GM21528 (cell line): ENCODE data around the gene CABP4.

Source experiments
- ATAC-seq: cut with Tn5 transposase; IDR thresholded peaks from one replicate; pipeline ENCODE4 v1.9.1; 2021; ENCODE audit warnings: mild to moderate bottlenecking, moderate library complexity; ENCODE audit not compliant: unreplicated experiment, low FRiP score

The CABP4 gene

GRCh38 chr11:67492801-67493547 is 37.8 kb downstream of the CABP4 start:
- ATAC-seq: no peak

GRCh38 chr11:67493548-67494370 is 38.6 kb downstream of the CABP4 start:
- no peak for ATAC-seq

GRCh38 chr11:67494371-67495233 is 39.4 kb downstream of the CABP4 start:
- ATAC-seq: no peak

- ATAC-seq: no peak
Observed at GRCh38 chr11:67495234-67496005, 40.3 kb downstream of the CABP4 start.

GRCh38 chr11:67496113-67496512 is 41.0 kb downstream of the CABP4 start:
- no peak for ATAC-seq

- ATAC-seq: no peak
Observed at GRCh38 chr11:67497656-67498291, 42.6 kb downstream of the CABP4 start.

GRCh38 chr11:67498544-67498972 is 43.4 kb downstream of the CABP4 start:
- no peak for ATAC-seq

- ATAC-seq: no peak
Observed at GRCh38 chr11:67499808-67500483, 44.8 kb downstream of the CABP4 start.

GRCh38 chr11:67500484-67500821 is 45.3 kb downstream of the CABP4 start:
- ATAC-seq: no peak

GRCh38 chr11:67500831-67501715 is 45.9 kb downstream of the CABP4 start:
- ATAC-seq: no peak

- no peak for ATAC-seq
Observed at GRCh38 chr11:67501854-67502253, 46.7 kb downstream of the CABP4 start.

- ATAC-seq: no peak
Observed at GRCh38 chr11:67502328-67502979, 47.3 kb downstream of the CABP4 start.

GRCh38 chr11:67503119-67504004 is 48.2 kb downstream of the CABP4 start:
- no peak for ATAC-seq

- ATAC-seq: no peak
Observed at GRCh38 chr11:67504005-67504949, 49.1 kb downstream of the CABP4 start.

GRCh38 chr11:67504950-67505581 is 49.9 kb downstream of the CABP4 start, which contains the start of gene PITPNM1:
Gene PITPNM1, minus strand, starts transcription at chr11:67505363. Its CDS starts 1,183 bp downstream, at chr11:67504180.
- no peak for ATAC-seq
